IMR-90 (cell line): ENCODE data around the gene MFSD6.

Source experiments
- MXI1 ChIP-seq: IDR thresholded peaks from 2 replicates; pipeline ENCODE4 v1.6.1; 2012; ENCODE audit warnings: low read depth, mild to moderate bottlenecking, low read length, moderate library complexity, borderline replicate concordance
- POLR2A ChIP-seq: IDR thresholded peaks from 2 replicates; pipeline ENCODE4 v1.6.1; 2012; ENCODE audit warnings: mild to moderate bottlenecking, low read depth, low read length
- SMC3 ChIP-seq: fragments of 150-350 bp; IDR thresholded peaks from 2 replicates; pipeline ENCODE4 v1.6.1; 2016; ENCODE audit warnings: low read depth, mild to moderate bottlenecking, antibody characterized with exemption, low read length, moderate library complexity
- TF ChIP-seq, protein P1 (sequence below): conservative IDR thresholded peaks from 2 replicates; pipeline ENCODE4 v1.5.1; 2012; ENCODE audit warnings: mild to moderate bottlenecking, low read depth, low read length, improper control_type of control experiment
- TF ChIP-seq, protein P2 (sequence below): fragments of 150-350 bp; IDR thresholded peaks from 2 replicates; pipeline ENCODE4 v1.6.1; 2016; ENCODE audit warnings: low read depth, mild to moderate bottlenecking, low read length, moderate library complexity, borderline replicate concordance

DNA sequence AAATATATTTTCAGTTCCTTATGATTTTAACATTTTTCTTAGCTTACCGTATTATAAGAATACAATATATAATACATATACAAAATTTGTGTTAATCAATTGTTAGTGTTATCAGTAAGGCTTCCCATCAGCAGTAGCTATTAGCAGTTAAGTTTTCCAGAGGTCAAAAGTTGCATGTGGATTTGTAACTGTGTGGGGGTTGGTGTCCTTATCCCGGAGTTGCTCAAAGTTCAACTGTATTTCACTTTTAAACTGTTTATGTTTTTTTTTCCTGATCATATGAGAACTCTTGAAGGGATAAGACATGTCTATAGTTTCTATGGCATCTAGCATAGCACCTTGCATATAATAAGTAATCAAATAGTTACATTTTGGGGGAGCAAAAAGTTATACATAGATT, 11.9 kb upstream of the MFSD6 start:
- TF ChIP-seq SMC3 (no peak), MXI1 (no peak), POLR2A (no peak)
- TF ChIP-seq, protein P1, sequence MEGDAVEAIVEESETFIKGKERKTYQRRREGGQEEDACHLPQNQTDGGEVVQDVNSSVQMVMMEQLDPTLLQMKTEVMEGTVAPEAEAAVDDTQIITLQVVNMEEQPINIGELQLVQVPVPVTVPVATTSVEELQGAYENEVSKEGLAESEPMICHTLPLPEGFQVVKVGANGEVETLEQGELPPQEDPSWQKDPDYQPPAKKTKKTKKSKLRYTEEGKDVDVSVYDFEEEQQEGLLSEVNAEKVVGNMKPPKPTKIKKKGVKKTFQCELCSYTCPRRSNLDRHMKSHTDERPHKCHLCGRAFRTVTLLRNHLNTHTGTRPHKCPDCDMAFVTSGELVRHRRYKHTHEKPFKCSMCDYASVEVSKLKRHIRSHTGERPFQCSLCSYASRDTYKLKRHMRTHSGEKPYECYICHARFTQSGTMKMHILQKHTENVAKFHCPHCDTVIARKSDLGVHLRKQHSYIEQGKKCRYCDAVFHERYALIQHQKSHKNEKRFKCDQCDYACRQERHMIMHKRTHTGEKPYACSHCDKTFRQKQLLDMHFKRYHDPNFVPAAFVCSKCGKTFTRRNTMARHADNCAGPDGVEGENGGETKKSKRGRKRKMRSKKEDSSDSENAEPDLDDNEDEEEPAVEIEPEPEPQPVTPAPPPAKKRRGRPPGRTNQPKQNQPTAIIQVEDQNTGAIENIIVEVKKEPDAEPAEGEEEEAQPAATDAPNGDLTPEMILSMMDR = no peak
- TF ChIP-seq, protein P2, sequence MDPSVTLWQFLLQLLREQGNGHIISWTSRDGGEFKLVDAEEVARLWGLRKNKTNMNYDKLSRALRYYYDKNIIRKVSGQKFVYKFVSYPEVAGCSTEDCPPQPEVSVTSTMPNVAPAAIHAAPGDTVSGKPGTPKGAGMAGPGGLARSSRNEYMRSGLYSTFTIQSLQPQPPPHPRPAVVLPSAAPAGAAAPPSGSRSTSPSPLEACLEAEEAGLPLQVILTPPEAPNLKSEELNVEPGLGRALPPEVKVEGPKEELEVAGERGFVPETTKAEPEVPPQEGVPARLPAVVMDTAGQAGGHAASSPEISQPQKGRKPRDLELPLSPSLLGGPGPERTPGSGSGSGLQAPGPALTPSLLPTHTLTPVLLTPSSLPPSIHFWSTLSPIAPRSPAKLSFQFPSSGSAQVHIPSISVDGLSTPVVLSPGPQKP = no peak
